Esophagus muscularis mucosa (tissue), 3 donors: ENCODE results near the gene AGT.

Experiments
- POLR2A ChIP-seq: fragments of 450-650 bp; IDR thresholded peaks from one replicate; pipeline ENCODE4 v1.6.1; 2017; ENCODE audit warnings: antibody characterized with exemption, moderate library complexity, mild to moderate bottlenecking, low read depth
- POLR2AphosphoS5 ChIP-seq, 2 donors: sonication (generic); formaldehyde crosslinking; IDR thresholded peaks; one replicate each; pipeline ENCODE4 v1.6.1; 2017; ENCODE audit warnings: antibody characterized with exemption in 2 of 2
- TF ChIP-seq, protein P1 (sequence below), 3 experiments: fragments of 200-600 bp in 2 of 3; fragments of 450-650 bp in 1 of 3; sonication (generic) in 2 of 3; IDR thresholded peaks; one replicate each; pipeline ENCODE4 v1.5.1; 2017 to 2019; ENCODE audit warnings: antibody characterized with exemption in 3 of 3, mild to moderate bottlenecking in 2 of 3, moderate library complexity in 1 of 3

DNA sequence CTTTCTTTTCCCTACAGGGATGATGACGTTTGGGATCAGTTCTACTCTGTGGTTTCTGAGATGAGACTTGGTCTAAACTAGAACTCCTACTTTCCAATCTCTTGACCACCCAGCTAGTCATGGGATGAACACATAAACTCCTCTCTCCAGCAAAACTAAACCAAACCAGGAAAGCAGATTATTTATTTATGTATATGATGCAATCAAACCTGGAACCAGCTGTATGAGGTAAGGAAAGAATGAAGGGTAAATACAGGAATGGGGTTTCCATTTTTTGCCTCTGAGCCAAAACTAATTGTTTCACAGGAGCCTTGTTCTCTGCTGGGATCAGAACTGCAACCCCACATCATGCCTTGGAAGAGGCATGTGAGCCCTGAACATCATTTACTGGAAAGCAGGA, 3.3 kb upstream of the AGT start:
- TF ChIP-seq, protein P1, sequence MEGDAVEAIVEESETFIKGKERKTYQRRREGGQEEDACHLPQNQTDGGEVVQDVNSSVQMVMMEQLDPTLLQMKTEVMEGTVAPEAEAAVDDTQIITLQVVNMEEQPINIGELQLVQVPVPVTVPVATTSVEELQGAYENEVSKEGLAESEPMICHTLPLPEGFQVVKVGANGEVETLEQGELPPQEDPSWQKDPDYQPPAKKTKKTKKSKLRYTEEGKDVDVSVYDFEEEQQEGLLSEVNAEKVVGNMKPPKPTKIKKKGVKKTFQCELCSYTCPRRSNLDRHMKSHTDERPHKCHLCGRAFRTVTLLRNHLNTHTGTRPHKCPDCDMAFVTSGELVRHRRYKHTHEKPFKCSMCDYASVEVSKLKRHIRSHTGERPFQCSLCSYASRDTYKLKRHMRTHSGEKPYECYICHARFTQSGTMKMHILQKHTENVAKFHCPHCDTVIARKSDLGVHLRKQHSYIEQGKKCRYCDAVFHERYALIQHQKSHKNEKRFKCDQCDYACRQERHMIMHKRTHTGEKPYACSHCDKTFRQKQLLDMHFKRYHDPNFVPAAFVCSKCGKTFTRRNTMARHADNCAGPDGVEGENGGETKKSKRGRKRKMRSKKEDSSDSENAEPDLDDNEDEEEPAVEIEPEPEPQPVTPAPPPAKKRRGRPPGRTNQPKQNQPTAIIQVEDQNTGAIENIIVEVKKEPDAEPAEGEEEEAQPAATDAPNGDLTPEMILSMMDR (IDR thresholded peaks at IDR 0.05) = no peak
- TF ChIP-seq POLR2A (no peak), POLR2AphosphoS5 (IDR thresholded peaks at IDR 0.05) (no peak)
